Measurements from ENCODE around the gene MIDN.

- TF ChIP-seq POLR2A (IDR thresholded peaks at IDR 0.05; ENCODE audit: low read length) (no peak), GATA1 (IDR thresholded peaks at IDR 0.05; ENCODE audit: low read depth, low read length) (no peak)
Observed at GRCh38 chr19:1287354-1288225, 39.2 kb downstream of the MIDN start.
